ENCODE results near the gene LRRC61.
"Not testable (repeated sequence)": the region's sequence is repeated elsewhere in the genome, so short reads cannot be mapped to it uniquely, and the experiment has no call there.

The LRRC61 gene

GRCh38 chr7:150322833-150323681 is at the start of gene LRRC61, which contains the start of gene ACTR3C:
Gene LRRC61 (plus strand): TSS chr7:150323355. CDS start chr7:150336862, 13,507 bp downstream.
Gene ACTR3C (minus strand): TSS chr7:150323545. CDS start chr7:150295296, 28,249 bp downstream.
- no peak for DNase-seq (ENCODE audit: low spot score)

- not testable (repeated sequence) for DNase-seq (ENCODE audit: low spot score)
Observed at GRCh38 chr7:150276132-150276695, 46.9 kb upstream of the LRRC61 start.

DNA sequence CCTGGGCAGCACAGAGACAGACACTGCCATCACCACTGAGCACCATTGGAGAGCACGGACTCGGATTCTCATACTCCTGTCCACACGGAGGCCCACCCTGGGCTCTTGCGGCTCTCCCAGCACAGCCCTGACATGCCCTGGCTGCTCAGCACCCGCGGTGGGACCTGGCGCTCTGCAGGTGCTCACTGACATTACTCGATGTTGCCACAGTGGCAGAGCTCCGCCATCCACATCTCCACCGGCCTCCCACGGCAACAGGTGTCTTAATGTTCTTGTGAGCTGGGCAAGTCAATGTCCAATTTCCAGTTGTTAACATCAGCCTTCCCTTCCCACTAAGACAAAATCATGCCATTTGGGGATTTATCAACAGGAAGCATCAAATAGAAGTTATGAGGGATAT is 44.8 kb upstream of the LRRC61 start:
- DNase-seq (ENCODE audit: low spot score), result not testable (repeated sequence)

DNA sequence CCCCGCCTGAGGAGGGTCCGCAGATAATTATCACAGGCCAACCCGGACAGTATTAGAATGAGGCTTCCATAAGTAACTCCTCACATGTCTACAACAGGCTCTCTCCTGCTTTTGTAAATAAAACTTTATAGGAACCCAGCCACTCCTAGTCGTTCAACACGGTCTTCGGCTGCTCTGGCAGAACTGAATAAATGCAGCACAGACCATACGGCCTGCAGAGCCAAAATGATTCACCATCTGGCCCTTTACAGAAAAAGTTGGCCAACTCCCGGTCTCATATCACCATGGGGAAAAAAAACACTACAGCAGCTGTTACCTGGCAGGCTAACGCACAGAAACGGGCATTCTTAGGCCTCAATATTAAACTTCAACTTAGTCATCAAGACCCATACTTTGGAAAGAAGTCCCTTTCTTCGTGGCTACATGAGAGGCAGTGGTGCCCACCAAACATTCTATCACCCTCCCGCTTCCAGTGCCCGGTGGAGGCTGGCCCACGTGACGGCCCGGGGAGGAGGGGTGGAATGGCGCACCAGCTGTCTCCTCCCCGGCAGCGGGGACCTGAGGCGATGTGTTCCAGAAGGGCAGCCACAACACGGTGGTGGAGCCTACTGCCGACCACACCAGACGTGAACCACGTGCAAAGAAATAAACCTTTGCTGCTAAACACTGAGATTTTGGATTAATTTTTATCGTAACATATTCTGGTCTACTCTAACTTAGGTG is 41.3 kb upstream of the LRRC61 start:
- not testable (repeated sequence) for DNase-seq (ENCODE audit: low spot score)

- DNase-seq (ENCODE audit: low spot score), result not testable (repeated sequence)
Observed at GRCh38 chr7:150283111-150283510, 40.0 kb upstream of the LRRC61 start.

DNA sequence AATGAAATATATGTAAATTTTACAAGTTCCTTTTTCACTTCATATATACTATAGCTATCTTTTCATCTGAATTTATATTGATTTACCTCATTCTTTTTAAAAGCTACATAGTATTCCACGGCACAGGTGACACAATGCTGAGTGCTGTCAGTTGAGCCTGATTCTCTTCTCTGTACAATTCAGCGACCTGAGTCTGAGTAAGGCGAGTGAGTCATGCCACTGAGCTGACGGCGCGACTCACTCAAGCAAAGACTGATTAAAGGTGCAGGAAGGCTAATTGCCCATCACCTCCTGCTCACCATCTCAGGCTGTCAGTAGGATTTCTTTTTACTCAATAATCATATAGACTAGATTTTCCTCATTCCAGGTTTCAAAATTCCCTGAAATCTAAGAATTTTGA is 39.5 kb upstream of the LRRC61 start:
- DNase-seq (ENCODE audit: low spot score), result not testable (repeated sequence)

- DNase-seq (ENCODE audit: low spot score), result not testable (repeated sequence)
Observed at GRCh38 chr7:150285849-150286754, 37.1 kb upstream of the LRRC61 start.

DNA sequence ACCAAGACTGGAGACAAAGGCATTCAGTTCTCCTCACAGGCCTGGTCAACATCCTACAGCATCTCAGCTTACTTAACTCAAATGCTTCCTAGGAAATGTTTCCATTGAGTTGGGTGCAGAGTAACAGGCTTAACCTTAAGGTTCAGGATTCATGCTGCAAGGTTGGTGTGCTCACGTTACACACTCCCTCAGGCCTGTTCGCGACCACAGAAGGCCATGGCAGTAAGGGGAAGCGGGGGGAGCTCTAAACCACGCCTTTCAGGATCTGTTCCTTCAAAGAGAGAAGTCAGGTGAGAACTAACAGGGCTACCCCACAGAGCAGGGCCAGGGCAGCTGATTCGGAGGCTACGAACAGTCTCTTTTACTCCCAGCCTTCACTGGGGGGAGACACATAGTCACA is 35.3 kb upstream of the LRRC61 start:
- not testable (repeated sequence) for DNase-seq (ENCODE audit: low spot score)

GRCh38 chr7:150288816-150289215 is 34.3 kb upstream of the LRRC61 start:
- not testable (repeated sequence) for DNase-seq (ENCODE audit: low spot score)

- not testable (repeated sequence) for DNase-seq (ENCODE audit: low spot score)
Observed at GRCh38 chr7:150290317-150290716, 32.8 kb upstream of the LRRC61 start.

- DNase-seq (ENCODE audit: low spot score), result not testable (repeated sequence)
Observed at GRCh38 chr7:150295027-150295426, 28.1 kb upstream of the LRRC61 start.

DNA sequence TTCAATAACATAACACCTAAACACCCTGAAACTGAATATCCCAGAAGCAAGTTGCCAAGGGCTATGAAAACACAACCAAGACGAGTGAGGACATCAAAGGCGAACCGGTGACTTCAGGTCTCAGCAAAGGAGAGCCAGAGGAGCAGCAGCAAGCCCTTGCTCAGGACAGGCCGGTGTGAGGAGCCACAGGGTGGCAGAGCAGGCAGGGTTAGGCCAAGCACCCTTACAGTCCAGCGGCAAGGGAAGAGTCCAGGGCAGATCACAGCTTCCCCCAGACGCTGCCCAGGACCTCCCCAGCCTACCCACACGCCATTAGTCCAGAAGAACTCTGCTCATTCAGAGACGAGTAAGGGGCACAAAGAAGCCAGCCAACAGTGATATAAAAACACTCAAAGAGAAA is 27.5 kb upstream of the LRRC61 start:
- not testable (repeated sequence) for DNase-seq (ENCODE audit: low spot score)

DNA sequence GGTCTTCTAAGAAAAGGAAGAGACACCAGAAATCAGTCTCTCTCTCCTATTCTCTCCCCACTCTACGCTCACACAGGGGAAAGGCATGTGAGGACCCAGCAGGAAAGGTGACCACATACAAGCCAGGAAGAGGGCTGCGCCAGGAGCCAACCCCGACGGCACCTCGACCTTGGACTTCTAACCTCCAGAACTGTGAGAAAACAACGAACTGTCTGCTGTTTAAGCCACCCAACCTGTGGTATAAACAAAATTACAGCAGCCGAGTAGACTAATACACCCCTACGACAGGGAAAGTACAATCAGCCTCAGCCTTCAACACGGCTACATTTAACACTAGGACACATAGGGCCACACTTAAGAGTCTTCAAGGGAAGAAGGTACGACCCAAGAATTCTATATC is 26.4 kb upstream of the LRRC61 start:
- DNase-seq (ENCODE audit: low spot score), result not testable (repeated sequence)

- not testable (repeated sequence) for DNase-seq (ENCODE audit: low spot score)
Observed at GRCh38 chr7:150297978-150298377, 25.2 kb upstream of the LRRC61 start.

- not testable (repeated sequence) for DNase-seq (ENCODE audit: low spot score)
Observed at GRCh38 chr7:150302908-150303310, 20.2 kb upstream of the LRRC61 start.

DNA sequence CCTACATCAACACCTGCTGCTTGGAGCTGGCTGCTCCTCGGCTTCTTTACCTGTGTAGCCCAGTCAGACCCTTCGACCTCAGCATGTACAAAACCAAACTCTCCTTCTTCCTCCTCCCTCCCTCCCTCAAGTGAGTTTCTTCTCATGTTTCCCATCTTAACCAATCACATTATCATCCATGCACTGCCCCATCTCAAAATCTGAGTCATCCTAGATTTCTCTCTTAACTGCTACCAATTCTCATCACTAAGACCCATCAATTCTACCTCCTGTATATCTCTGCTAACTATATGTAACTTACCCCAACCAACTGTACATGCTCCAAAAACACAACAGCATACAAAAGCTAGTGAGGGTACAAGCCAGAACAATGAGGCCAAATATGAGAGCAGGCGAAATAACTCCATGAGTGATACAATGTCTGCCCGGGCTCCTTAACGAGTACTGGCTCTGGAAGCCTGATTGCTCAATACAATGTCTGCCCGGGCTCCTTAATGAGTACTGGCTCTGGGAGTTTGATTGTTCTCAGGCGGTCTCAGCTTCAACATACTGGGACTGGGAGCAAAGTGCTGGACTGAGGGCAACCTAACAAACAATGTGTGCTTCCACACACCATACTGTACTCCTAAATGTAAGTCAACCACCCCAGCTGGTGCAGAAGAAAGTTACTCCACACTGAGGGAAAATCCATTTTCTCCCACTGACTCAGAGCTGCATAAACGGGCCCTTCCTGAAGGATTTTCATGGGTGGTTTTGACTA is 18.5 kb upstream of the LRRC61 start:
- DNase-seq (ENCODE audit: low spot score), result not testable (repeated sequence)

DNA sequence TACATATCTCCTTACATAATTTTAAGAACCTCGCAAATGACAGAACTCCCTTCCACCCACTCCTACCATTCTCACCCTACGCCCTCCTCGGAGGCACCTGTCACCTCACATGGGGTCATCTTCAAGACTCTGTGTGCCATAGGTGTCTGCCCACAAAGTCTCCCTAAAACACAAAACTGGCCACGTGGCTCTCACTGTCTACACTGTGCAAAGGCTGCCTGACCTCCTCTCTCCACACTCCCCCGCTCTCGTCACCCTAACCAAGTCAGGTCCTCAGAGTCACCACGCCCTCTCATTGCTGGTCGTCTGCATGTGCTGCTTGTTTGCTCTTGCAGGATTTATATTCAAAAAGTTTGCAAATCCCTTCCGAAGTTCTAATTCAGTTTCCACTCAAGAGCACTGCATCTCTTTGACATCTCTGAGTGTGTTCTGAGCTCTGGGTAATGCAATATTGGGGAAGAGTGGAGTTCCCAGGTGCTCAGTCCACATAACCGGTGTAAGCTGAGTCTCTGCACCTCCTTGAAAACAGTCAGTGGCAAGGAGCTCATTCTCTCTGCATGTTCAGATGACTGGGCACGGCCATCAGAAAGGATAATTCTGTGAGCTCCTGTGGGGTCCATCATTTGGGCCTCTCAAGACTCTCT is 17.8 kb upstream of the LRRC61 start:
- DNase-seq (ENCODE audit: low spot score), result not testable (repeated sequence)

GRCh38 chr7:150305903-150306284 is 17.3 kb upstream of the LRRC61 start:
- not testable (repeated sequence) for DNase-seq (ENCODE audit: low spot score)

GRCh38 chr7:150306377-150306776 is 16.8 kb upstream of the LRRC61 start:
- not testable (repeated sequence) for DNase-seq (ENCODE audit: low spot score)

DNA sequence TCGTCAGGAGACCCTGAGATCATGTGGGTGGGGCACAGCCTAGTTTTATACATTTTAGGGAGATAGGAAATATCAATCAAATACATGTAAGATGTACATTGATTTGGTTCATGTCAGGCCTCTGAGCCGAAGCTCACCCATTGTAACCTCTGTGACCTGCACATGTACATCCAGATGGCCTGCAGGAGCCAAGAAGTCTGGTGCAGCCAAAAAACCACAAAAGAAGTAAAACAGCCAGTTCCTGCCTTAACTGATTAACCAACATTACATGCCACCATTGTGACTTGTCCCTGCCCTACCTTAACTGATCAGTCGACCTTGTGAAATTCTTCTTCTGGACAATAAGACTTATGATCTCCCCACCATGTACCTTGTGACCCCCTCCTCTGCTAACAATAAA is 16.0 kb upstream of the LRRC61 start:
- DNase-seq (ENCODE audit: low spot score), result no peak

Data from left forelimb (tissue), 1 donor.